LHCN-M2 (cell line): Measurements from ENCODE around the gene ZNRF3. TPM values are rescaled to one million over a fixed set of nuclear protein-coding genes. Genes with fewer than 3 reads are reported as not detected.
A peak's percentile ranks its signal among the peaks of the same experiment; 100 is the strongest.
"Not testable (repeated sequence)": the region's sequence is repeated elsewhere in the genome, so short reads cannot be mapped to it uniquely, and the experiment has no call there.

Experiments used
- DNase-seq: peaks from one replicate; pipeline ENCODE4 v3.0.0-alpha.2; 2012; ENCODE audit warnings: low read depth
- total RNA-seq: library from RNA; depleted of rRNA; stranded (reverse); fragments of >200 nt; gene quantifications from 2 replicates; pipeline ENCODE4 v1.2.3, GENCODE V29; 2014; rRNA removed

Gene ZNRF3
- total RNA-seq, 1 experiment from 2014 or later: 6.5 TPM

- DNase-seq: not testable (repeated sequence)
Observed at GRCh38 chr22:29083576-29083932, 200.2 kb downstream of the ZNRF3 start.

- DNase-seq: no peak
Observed at GRCh38 chr22:29083933-29084591, 200.7 kb downstream of the ZNRF3 start.

DNA sequence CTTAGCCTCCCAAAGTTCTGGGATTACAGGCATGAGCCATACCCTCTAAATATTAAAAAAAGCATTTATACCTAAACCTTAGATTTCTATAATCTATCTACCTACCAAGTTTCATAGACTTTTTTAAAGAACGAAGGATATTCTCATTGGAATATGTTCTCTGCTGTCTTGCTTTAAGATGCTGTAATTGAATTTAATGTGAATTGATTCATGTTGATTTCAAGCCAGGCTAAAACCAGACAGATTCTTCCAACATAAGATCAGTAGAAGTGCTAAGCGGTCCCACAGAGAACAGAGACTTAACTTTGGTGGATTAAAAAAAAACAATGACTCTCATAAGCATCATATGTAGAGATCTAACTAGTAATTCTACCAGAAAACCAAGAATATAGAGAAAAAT lies 203.6 kb downstream of the ZNRF3 start:
- DNase-seq: no peak

- DNase-seq: no peak
Observed at GRCh38 chr22:29088809-29089208, 205.4 kb downstream of the ZNRF3 start.

- no peak for DNase-seq
Observed at GRCh38 chr22:29089507-29089906, 206.1 kb downstream of the ZNRF3 start.

GRCh38 chr22:29090039-29090438 lies 206.7 kb downstream of the ZNRF3 start:
- DNase-seq: no peak

DNA sequence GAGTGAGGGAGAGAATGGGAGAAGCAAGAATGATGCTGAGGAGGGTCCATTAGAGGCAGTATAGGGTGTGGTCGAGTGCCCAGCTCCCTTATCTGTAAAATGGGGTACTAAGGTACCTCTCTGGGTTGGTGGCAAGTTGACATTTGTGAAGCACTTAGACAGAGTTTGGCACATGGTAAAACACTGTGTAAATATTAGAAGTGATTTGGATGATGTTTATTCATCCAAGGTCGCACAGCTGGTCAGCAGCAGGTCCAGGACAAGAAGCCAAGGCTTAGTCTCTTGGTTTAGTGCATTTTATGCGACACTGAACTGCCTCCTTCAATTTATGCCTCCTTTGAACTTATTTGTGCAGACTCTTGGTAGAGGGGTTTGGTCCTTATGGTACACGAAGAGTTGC lies 208.9 kb downstream of the ZNRF3 start:
- no peak for DNase-seq

GRCh38 chr22:29093030-29093429 lies 209.7 kb downstream of the ZNRF3 start:
- no peak for DNase-seq

DNA sequence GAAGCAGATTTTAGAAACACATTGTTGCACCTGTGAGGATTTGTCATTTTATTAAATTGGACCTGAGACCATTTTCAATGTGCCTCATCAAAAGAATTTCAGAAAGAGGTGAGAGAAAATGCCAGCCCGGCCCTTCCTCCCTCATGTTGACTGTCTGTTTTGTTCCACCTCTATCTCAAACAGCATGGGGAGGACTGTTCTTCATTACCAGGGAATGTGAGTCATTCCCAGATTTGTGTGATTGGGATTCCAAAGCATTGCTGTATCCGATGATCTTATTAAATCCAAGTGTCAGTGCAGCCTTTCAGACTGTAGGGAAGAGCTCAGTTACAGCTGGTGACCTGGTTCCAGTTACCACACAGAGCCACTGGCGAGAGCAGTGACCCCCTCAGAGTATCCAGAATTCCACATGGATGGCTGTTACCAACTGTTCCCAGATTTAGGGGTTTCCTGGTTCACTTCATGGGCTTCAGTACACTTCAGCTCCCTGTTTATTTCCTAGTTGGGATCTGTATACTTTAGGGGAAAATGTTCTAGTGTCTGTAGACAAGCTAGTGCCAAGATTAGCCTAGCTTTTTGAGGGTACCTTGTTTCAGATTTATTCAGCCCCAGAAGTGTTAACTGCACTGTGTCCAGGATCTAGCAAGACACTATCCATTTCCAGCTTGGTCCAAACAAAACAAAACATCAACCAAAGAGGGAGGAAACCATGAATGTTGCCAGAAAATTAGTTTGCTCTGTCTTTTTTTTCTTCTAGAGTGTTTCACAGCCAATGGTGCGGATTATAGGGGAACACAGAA lies 210.3 kb downstream of the ZNRF3 start:
- peak; percentile 53 for DNase-seq

DNA sequence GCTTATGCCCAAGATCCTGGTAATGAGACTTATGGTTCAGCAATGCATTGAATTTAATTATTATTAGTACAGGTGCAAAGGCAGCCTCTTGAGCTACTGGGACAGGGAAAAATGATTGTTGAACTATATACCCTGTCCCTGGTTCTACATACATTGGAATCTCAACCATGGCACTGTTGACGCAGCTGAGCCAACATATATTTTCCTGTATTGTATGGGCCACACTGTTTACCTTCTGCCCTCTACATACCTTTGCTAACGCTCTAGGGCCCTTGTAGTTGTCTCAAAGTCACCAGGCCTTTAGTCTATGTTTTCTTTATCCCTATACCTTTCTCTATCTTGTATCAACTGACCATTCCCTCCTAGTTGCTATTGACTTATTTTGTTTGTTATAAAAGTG lies 212.1 kb downstream of the ZNRF3 start:
- DNase-seq: no peak

DNA sequence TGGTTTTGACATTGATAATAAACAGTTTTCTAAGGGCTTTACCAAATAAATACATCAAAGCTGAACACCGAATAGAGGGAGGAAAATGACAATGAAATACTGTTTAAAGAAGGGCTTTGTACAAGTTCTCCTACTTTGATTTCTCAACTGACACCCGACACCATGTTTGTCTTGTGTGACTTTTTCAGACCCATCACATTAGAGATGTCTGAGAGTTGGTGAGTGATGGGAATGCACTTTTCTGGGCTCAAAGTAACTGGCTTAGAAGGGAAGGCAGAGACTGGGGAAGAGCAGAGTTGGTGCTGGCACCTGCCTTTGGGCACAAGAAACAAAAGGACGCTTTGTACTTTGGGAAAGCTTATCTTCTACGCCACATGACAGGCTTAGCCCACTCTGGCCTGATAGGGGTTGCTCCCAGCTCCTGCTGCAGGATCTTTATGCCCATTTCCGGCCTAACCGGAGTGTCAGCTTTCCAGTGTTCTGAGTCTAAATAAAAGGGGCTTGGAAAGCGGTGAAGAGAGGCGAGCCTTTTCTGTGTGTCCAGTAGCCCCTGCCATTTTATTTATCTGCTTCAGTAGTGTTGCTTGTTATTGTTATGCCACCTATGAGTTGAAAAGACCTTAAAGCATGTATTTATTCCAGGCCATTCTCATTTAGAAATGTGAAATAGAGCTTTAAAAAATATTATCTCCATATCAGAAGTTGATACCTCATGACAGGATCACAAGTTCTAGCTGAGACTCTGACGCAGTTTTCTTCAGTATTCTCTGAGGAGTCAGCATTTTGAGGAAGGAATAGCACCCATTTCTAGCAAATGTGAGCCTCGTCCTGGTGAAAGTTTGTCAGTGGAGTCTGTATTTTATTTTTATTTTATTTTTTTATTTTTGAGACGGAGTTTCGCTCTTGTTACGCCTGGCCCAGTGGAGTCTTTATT lies 213.6 kb downstream of the ZNRF3 start:
- DNase-seq: peak; percentile 29

DNA sequence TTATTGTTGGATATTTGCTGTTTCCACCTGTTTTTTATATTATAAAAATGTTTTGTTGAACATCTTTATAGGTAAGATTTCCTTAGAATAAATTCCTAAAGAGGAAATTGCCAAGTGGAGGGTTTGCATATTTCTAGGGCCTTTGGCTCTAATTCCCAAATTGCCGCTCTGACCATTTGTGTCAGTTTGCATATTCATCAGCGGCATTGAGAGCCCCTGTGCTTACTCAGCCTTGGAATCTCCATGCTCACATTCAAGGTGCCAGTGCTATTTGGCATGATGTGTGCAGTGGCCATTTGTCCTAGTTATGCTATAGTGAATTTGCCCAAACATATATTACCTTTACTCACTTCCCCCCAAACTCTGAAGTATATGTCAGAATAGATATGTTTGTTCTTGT lies 214.9 kb downstream of the ZNRF3 start:
- DNase-seq: no peak

DNA sequence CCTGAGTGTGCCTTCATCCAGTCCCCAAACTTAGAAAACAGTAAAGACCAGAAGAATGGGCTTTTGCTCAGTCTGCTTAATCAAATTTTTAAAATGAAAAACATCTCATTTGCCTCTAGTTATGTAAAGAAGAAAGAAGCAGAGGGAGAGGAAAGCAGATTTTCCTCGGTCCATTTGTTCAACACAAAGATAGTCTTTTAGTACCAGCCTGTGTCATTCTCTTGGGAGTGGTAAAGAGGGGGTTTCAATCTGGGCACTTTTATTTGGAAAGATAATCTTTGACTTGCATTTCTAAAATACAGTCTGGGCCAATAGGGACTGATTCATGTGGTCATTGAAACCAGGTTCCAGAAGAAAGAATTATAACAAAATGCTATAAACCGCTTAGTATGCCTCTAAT lies 218.9 kb downstream of the ZNRF3 start:
- DNase-seq: no peak

GRCh38 chr22:29103121-29103520 lies 219.7 kb downstream of the ZNRF3 start:
- DNase-seq: no peak

DNA sequence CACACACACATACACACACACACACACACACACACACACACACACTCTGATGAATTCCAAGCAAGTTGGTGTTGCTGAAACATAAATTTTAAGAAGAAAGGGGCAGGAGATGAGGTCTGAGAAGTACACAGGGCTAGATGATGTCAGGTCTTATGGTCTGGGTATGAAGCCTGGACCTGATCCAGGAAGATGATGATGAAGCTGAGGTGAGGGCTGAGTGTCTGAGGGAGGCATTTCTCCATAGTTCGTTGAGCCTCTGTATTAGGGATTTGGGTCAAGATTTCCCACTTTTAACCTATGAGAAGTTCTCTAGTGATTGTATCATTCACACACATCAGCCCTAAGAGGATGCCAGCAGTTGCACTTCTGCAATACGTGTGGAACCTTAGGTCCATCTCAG lies 222.1 kb downstream of the ZNRF3 start:
- DNase-seq: no peak

DNA sequence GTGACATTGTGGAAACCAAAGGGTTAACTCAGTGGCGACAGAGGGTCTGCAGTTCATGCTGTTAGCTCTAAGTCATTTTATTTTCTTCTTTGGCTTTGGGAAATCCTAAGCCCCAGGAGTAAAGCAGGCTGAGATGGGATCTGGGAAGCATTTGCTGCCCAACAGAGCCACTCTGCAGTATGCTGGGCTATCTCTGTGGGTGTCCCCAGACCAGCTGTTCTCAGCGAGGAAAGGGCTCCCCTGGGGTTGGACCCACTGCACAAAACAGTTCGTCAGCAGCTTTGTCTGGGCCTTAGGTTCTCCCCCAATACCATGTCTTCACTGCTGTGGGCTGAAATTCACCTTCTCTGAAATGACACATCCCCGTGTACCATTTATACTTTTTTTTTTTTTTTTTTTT lies 223.5 kb downstream of the ZNRF3 start:
- DNase-seq: no peak

Other genes starting within 250 kb of the ZNRF3 start
- gene TTC28, start 203.7 kb upstream of the ZNRF3 start, total RNA-seq: 7.1 and 8.0 TPM in 2 replicates
- gene CHEK2, start 141.8 kb upstream of the ZNRF3 start, total RNA-seq: 25.8 and 34.5 TPM in 2 replicates
- 23.9 and 26.2 TPM in 2 replicates for gene HSCB, start 141.5 kb upstream of the ZNRF3 start, total RNA-seq
- gene CCDC117, start 110.9 kb upstream of the ZNRF3 start, total RNA-seq: 18.3 and 20.5 TPM in 2 replicates
- gene XBP1, start 83.0 kb upstream of the ZNRF3 start, total RNA-seq: 83.4 and 91.2 TPM in 2 replicates
- gene C22orf31, start 178.3 kb downstream of the ZNRF3 start, total RNA-seq: not detected in 2 replicates
- gene KREMEN1, start 189.5 kb downstream of the ZNRF3 start, total RNA-seq: 4.3 and 5.8 TPM in 2 replicates